ENCODE results near the gene APLP1.
"Not testable (repeated sequence)": the region's sequence is repeated elsewhere in the genome, so short reads cannot be mapped to it uniquely, and the experiment has no call there.

The APLP1 gene

DNA sequence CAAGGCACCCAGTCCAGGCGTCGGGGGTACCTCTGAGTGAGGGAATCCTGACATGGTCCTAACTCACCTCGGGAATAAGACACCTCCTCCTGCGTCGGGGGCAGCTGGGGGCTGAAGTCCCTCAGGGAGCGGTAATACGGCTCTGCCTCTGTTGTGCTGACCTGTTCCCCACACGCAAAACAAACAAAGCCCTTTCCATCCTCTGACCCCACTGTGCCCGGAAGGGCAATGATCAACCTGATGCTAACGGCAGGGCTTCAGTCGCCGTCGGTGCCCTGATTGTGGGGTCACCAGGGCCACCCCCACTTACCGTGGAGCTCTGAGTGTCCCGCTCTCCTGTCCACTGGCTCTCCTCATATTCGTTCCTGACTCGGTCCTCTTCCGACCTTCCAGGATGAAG lies 37.4 kb upstream of the APLP1 start:
- Histone ChIP-seq H3K23ac (ENCODE audit: low read length in 2 of 2) (no peak overlapping the region), H2AFZ (ENCODE audit: low read depth, low read length) (no peak overlapping the region), H3K18ac (ENCODE audit: low read depth in 1 of 2, low read length in 2 of 2) (no peak overlapping the region), H2BK5ac (ENCODE audit: low read depth, low read length, poor library complexity, severe bottlenecking) (no peak overlapping the region), H2AK5ac (ENCODE audit: low read length, severe bottlenecking) (no peak overlapping the region), H3K79me1 (replicated peaks; ENCODE audit: low read length, poor library complexity, severe bottlenecking) (no peaks in the 10 kb centered on the region), H3K36me3 (ENCODE audit: control insufficient read depth in 1 of 2, insufficient read depth in 2 of 2, low read depth in 1 of 2, low read length in 2 of 2) (no peaks in the 10 kb centered on the region), H3K27ac (ENCODE audit: low read length, poor library complexity, severe bottlenecking) (no peak overlapping the region), H3K14ac (ENCODE audit: low read length in 2 of 2) (no peak overlapping the region), H3K4me1 (ENCODE audit: control insufficient read depth, insufficient read depth, low read depth, low read length) (no peaks in the 10 kb centered on the region), H3K4me3 (ENCODE audit: insufficient read depth in 1 of 2, low read depth in 1 of 2, low read length in 2 of 2) (no peak overlapping the region), H3K9ac (ENCODE audit: low read length) (no peak overlapping the region), H2BK12ac (ENCODE audit: low read length in 2 of 2) (no peak overlapping the region), H3K4ac (ENCODE audit: low read depth in 1 of 2, low read length in 2 of 2) (no peak overlapping the region), H3K9me3 (ENCODE audit: control insufficient read depth, low read length) (peaks cover 6% of the 10 kb centered on the region), H3K4me2 (ENCODE audit: low read length, poor library complexity, severe bottlenecking) (no peak overlapping the region), H3K27me3 (ENCODE audit: control insufficient read depth in 1 of 2, insufficient read depth in 1 of 2, low read length in 2 of 2) (peaks cover 26 to 34% of the 10 kb centered on the region in 2 experiments), H4K91ac (ENCODE audit: low read length) (no peak overlapping the region), H2BK120ac (ENCODE audit: low read depth, low read length) (no peak overlapping the region), H4K8ac (ENCODE audit: low read length) (no peak overlapping the region), H2BK15ac (ENCODE audit: low read depth, poor library complexity, severe bottlenecking) (no peak overlapping the region)
- DNase-seq, result no peak
- WGBS, result 86% methylated on average over 15 of the region's 18 CpGs

DNA sequence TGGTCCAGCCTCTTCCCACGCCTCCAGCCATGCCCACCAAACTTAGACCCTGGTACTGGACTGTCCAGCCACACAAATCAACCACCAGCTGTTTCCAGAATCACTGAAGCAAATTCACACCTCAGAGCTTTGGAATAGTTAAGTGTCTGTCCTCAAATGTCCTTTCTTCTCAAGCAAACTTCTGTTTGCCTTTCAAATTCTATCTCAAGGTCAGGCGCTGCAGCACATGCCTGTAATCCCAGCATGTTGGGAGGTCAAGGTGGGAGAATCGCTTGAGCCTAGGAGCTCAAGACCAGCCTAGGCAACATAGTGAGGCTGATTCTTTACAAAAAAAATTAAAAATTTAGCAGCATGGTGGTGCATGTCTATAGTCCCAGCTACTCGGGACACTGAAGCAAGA lies 36.3 kb upstream of the APLP1 start:
- no peak overlapping the region for H3K18ac ChIP-seq (ENCODE audit: low read depth in 1 of 2, low read length in 2 of 2)
- peaks cover 26 to 30% of the 10 kb centered on the region in 2 experiments for H3K27me3 ChIP-seq (ENCODE audit: control insufficient read depth in 1 of 2, insufficient read depth in 1 of 2, low read length in 2 of 2)
- no peaks in the 10 kb centered on the region for H3K36me3 ChIP-seq (ENCODE audit: control insufficient read depth in 1 of 2, insufficient read depth in 2 of 2, low read depth in 1 of 2, low read length in 2 of 2)
- H3K9ac ChIP-seq (ENCODE audit: low read length), result no peak overlapping the region
- no peak for DNase-seq
- H3K4me2 ChIP-seq (ENCODE audit: low read length, poor library complexity, severe bottlenecking), result no peak overlapping the region
- no peak overlapping the region for H3K4me3 ChIP-seq (ENCODE audit: insufficient read depth in 1 of 2, low read depth in 1 of 2, low read length in 2 of 2)
- no peak overlapping the region for H3K27ac ChIP-seq (ENCODE audit: low read length, poor library complexity, severe bottlenecking)
- no peaks in the 10 kb centered on the region for H3K4me1 ChIP-seq (ENCODE audit: control insufficient read depth, insufficient read depth, low read depth, low read length)
- 69% methylated on average over 4 of the region's 4 CpGs for WGBS
- no peak overlapping the region for H2BK12ac ChIP-seq (ENCODE audit: low read length in 2 of 2)
- H2AFZ ChIP-seq (ENCODE audit: low read depth, low read length), result no peak overlapping the region
- H3K9me3 ChIP-seq (ENCODE audit: control insufficient read depth, low read length), result peaks cover 6% of the 10 kb centered on the region
- no peak overlapping the region for H2BK120ac ChIP-seq (ENCODE audit: low read depth, low read length)
- no peak overlapping the region for H3K14ac ChIP-seq (ENCODE audit: low read length in 2 of 2)
- H3K4ac ChIP-seq (ENCODE audit: low read depth in 1 of 2, low read length in 2 of 2), result no peak overlapping the region
- no peak overlapping the region for H3K23ac ChIP-seq (ENCODE audit: low read length in 2 of 2)
- no peak overlapping the region for H4K8ac ChIP-seq (ENCODE audit: low read length)
- no peak overlapping the region for H2AK5ac ChIP-seq (ENCODE audit: low read length, severe bottlenecking)
- H2BK15ac ChIP-seq (ENCODE audit: low read depth, poor library complexity, severe bottlenecking), result no peak overlapping the region
- no peak overlapping the region for H4K91ac ChIP-seq (ENCODE audit: low read length)
- H2BK5ac ChIP-seq (ENCODE audit: low read depth, low read length, poor library complexity, severe bottlenecking), result no peak overlapping the region
- no peaks in the 10 kb centered on the region for H3K79me1 ChIP-seq (replicated peaks; ENCODE audit: low read length, poor library complexity, severe bottlenecking)

DNA sequence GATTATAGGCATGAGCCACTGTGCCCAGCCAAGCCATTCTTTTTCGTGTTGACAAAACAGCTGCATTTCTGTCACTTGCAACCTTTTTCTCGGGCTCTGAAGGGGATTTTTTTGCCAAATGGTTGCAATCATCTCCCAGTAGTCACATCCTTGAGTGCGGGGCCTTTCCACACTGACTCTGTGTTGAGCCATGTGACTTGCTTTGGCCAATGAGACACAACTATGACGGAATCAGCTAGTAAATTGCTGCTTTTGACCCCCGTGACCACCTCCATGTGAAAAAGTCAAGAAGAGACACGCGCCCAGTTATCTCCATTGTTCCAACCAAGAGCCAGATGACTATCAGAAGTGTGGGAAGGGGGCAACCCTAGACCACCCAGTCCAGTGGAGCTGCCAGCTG lies 34.4 kb upstream of the APLP1 start:
- Histone ChIP-seq H4K91ac (ENCODE audit: low read length) (no peak overlapping the region), H2BK120ac (ENCODE audit: low read depth, low read length) (no peak overlapping the region), H3K23ac (ENCODE audit: low read length in 2 of 2) (no peak overlapping the region), H3K36me3 (ENCODE audit: control insufficient read depth in 1 of 2, insufficient read depth in 2 of 2, low read depth in 1 of 2, low read length in 2 of 2) (no peaks in the 10 kb centered on the region), H3K4me1 (ENCODE audit: control insufficient read depth, insufficient read depth, low read depth, low read length) (no peaks in the 10 kb centered on the region), H2BK5ac (ENCODE audit: low read depth, low read length, poor library complexity, severe bottlenecking) (no peak overlapping the region), H2BK12ac (ENCODE audit: low read length in 2 of 2) (no peak overlapping the region), H3K9ac (ENCODE audit: low read length) (no peak overlapping the region), H3K27ac (ENCODE audit: low read length, poor library complexity, severe bottlenecking) (no peak overlapping the region), H3K14ac (ENCODE audit: low read length in 2 of 2) (no peak overlapping the region), H3K4ac (ENCODE audit: low read depth in 1 of 2, low read length in 2 of 2) (no peak overlapping the region), H3K4me2 (ENCODE audit: low read length, poor library complexity, severe bottlenecking) (no peak overlapping the region), H2AFZ (ENCODE audit: low read depth, low read length) (no peak overlapping the region), H3K9me3 (ENCODE audit: control insufficient read depth, low read length) (peaks cover 9% of the 10 kb centered on the region), H2BK15ac (ENCODE audit: low read depth, poor library complexity, severe bottlenecking) (no peak overlapping the region), H3K18ac (ENCODE audit: low read depth in 1 of 2, low read length in 2 of 2) (no peak overlapping the region), H3K79me1 (replicated peaks; ENCODE audit: low read length, poor library complexity, severe bottlenecking) (no peaks in the 10 kb centered on the region), H3K4me3 (ENCODE audit: insufficient read depth in 1 of 2, low read depth in 1 of 2, low read length in 2 of 2) (no peak overlapping the region), H2AK5ac (ENCODE audit: low read length, severe bottlenecking) (no peak overlapping the region), H3K27me3 (ENCODE audit: control insufficient read depth in 1 of 2, insufficient read depth in 1 of 2, low read length in 2 of 2) (peaks cover 26 to 30% of the 10 kb centered on the region in 2 experiments), H4K8ac (ENCODE audit: low read length) (no peak overlapping the region)
- WGBS, result 68% methylated on average over 7 of the region's 7 CpGs
- no peak for DNase-seq

DNA sequence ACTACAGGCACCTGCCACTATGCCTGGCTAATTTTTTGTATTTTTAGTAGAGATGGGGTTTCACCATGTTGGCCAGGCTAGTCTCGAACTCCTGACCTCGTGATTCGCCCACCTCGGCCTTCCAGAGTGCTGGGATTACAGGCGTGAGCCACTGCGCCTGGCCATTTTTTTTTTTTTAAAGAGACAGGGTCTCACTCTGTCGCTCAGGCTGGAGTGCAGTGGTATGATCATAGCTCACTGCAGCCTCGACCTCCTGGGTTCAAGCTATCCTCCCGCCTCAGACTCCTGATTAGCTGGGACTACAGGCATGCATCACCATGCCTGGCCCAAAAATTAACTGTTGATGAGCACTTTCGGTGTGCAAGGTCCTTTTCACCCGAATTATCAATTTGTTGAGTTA lies 32.3 kb upstream of the APLP1 start:
- H2BK12ac ChIP-seq (ENCODE audit: low read length in 2 of 2); H3K4ac ChIP-seq (ENCODE audit: low read depth in 1 of 2, low read length in 2 of 2); H3K4me1 ChIP-seq (ENCODE audit: control insufficient read depth, insufficient read depth, low read depth, low read length); H3K18ac ChIP-seq (ENCODE audit: low read depth in 1 of 2, low read length in 2 of 2); H2AK5ac ChIP-seq (ENCODE audit: low read length, severe bottlenecking); H2AFZ ChIP-seq (ENCODE audit: low read depth, low read length); H3K23ac ChIP-seq (ENCODE audit: low read length in 2 of 2); H3K27ac ChIP-seq (ENCODE audit: low read length, poor library complexity, severe bottlenecking); H3K14ac ChIP-seq (ENCODE audit: low read length in 2 of 2); H3K36me3 ChIP-seq (ENCODE audit: control insufficient read depth in 1 of 2, insufficient read depth in 2 of 2, low read depth in 1 of 2, low read length in 2 of 2); H3K9ac ChIP-seq (ENCODE audit: low read length); H2BK15ac ChIP-seq (ENCODE audit: low read depth, poor library complexity, severe bottlenecking); H4K91ac ChIP-seq (ENCODE audit: low read length); H3K4me3 ChIP-seq (ENCODE audit: insufficient read depth in 1 of 2, low read depth in 1 of 2, low read length in 2 of 2); H4K8ac ChIP-seq (ENCODE audit: low read length); H3K79me1 ChIP-seq (replicated peaks; ENCODE audit: low read length, poor library complexity, severe bottlenecking); H2BK120ac ChIP-seq (ENCODE audit: low read depth, low read length); H2BK5ac ChIP-seq (ENCODE audit: low read depth, low read length, poor library complexity, severe bottlenecking); H3K4me2 ChIP-seq (ENCODE audit: low read length, poor library complexity, severe bottlenecking); DNase-seq: not testable (repeated sequence)
- 67% methylated on average over 11 of the region's 11 CpGs for WGBS
- H3K9me3 ChIP-seq (ENCODE audit: control insufficient read depth, low read length), result peaks cover 15% of the 10 kb centered on the region
- H3K27me3 ChIP-seq (ENCODE audit: control insufficient read depth in 1 of 2, insufficient read depth in 1 of 2, low read length in 2 of 2), result peaks cover 17 to 22% of the 10 kb centered on the region in 2 experiments

Measured in mesenchymal stem cell (in vitro differentiated cells and primary cell).